Endothelial cell of umbilical vein (primary cell): ENCODE measurements around the gene NEU3.
"Not testable (repeated sequence)": the region's sequence is repeated elsewhere in the genome, so short reads cannot be mapped to it uniquely, and the experiment has no call there.

Experiments
- CTCF ChIP-seq, 2 donors: IDR thresholded peaks; 1 replicate in 1 of 2; 2 replicates in 1 of 2; pipeline ENCODE4 v1.5.1; 2011; ENCODE audit warnings: low read length in 2 of 2, mild to moderate bottlenecking in 2 of 2, moderate library complexity in 2 of 2, control low read depth in 1 of 2, inconsistent platforms in 1 of 2, low read depth in 1 of 2; ENCODE audit not compliant: insufficient read depth in 1 of 2; ENCODE audit errors: extremely low read depth in 1 of 2
- EZH2 ChIP-seq: IDR thresholded peaks from 2 replicates; pipeline ENCODE4 v1.6.1; 2012; ENCODE audit warnings: borderline replicate concordance, low read depth, mild to moderate bottlenecking, moderate library complexity, low read length, inconsistent platforms; ENCODE audit not compliant: severe bottlenecking
- FOS ChIP-seq: IDR thresholded peaks from 2 replicates; pipeline ENCODE4 v1.6.1; 2011; ENCODE audit warnings: mild to moderate bottlenecking, low read length, moderate library complexity, borderline replicate concordance; ENCODE audit not compliant: insufficient read depth
- JUN ChIP-seq: IDR thresholded peaks from 2 replicates; pipeline ENCODE4 v1.6.1; 2011; ENCODE audit warnings: borderline replicate concordance, low read depth; ENCODE audit not compliant: insufficient read length, insufficient read depth
- MAX ChIP-seq: IDR thresholded peaks from 2 replicates; pipeline ENCODE4 v1.6.1; 2011; ENCODE audit not compliant: insufficient read depth, insufficient read length
- MYC ChIP-seq: IDR thresholded peaks from one replicate; pipeline ENCODE4 v1.6.1; 2011; ENCODE audit warnings: mild to moderate bottlenecking, low read depth, low read length
- POLR2A ChIP-seq: IDR thresholded peaks from 2 replicates; pipeline ENCODE4 v1.6.1; 2012; ENCODE audit warnings: low read depth, mild to moderate bottlenecking, control low read depth, low read length
- POLR2AphosphoS5 ChIP-seq: IDR thresholded peaks from 2 replicates; pipeline ENCODE4 v1.6.1; 2012; ENCODE audit warnings: low read depth, mild to moderate bottlenecking, control low read depth, low read length, moderate library complexity; ENCODE audit not compliant: insufficient read depth

- TF ChIP-seq CTCF (IDR thresholded peaks at IDR 0.05; ENCODE audit: extremely low read depth in 1 of 2, insufficient read depth in 1 of 2, low read depth in 1 of 2, low read length in 2 of 2); EZH2; POLR2A; MAX; POLR2AphosphoS5; MYC; JUN; FOS: not testable (repeated sequence)
These were observed 31.6 kb downstream of the NEU3 start for GRCh38 chr11:75020328-75020727.
